ENCODE measurements around the gene KCNJ8.

- no peak for TF ChIP-seq CTCF (IDR thresholded peaks at IDR 0.05)
- no peak for TF ChIP-seq REST (IDR thresholded peaks at IDR 0.05; ENCODE audit: insufficient read depth in 1 of 2, low read depth in 2 of 2, low read length in 1 of 2)
- no peak for TF ChIP-seq SIN3A (IDR thresholded peaks at IDR 0.05; ENCODE audit: borderline replicate concordance, insufficient read depth, low read depth, low read length)
These were observed 23.0 kb downstream of the KCNJ8 start for GRCh38 chr12:21751517-21751916.
